G401 (cell line): ENCODE measurements around the gene XPO6. TPM values are rescaled to one million over a fixed set of nuclear protein-coding genes. Genes with fewer than 3 reads are reported as not detected.
"Not testable (repeated sequence)": the region's sequence is repeated elsewhere in the genome, so short reads cannot be mapped to it uniquely, and the experiment has no call there.

Experiments
- DNase-seq: peaks from one replicate; pipeline ENCODE4 v3.0.0-alpha.2; 2015; ENCODE audit warnings: low spot score
- in situ Hi-C: cut with HindIII; loops from 2 replicates; pipeline ENCODE4 v1.10.0; 2016; ENCODE audit warnings: low sequenced_read_pairs, mixed read lengths
- total RNA-seq: library from RNA; depleted of rRNA; stranded (reverse); fragments of >200 nt; shearing (Covaris generic); gene quantifications from 2 replicates; pipeline ENCODE4 v1.2.3, GENCODE V29; 2014

The XPO6 gene
- total RNA-seq, 1 experiment from 2014 or later, result 98.0 TPM

GRCh38 chr16:28126684-28127620 lies 84.8 kb downstream of the XPO6 start:
- no peak for DNase-seq
- in situ Hi-C loops, result no loop called here

GRCh38 chr16:28125592-28125991 lies 86.2 kb downstream of the XPO6 start:
- in situ Hi-C loops, result no loop called here
- no peak for DNase-seq

- DNase-seq, result no peak
- in situ Hi-C loops, result no loop called here
These were observed 90.2 kb downstream of the XPO6 start for GRCh38 chr16:28121527-28121926.

GRCh38 chr16:28120754-28121153 lies 91.0 kb downstream of the XPO6 start:
- in situ Hi-C loops, result no loop called here
- no peak for DNase-seq

GRCh38 chr16:28118637-28119036 lies 93.1 kb downstream of the XPO6 start:
- no peak for DNase-seq
- in situ Hi-C loops, result no loop called here

- no peak for DNase-seq
These were observed 94.6 kb downstream of the XPO6 start for GRCh38 chr16:28117168-28117565.

GRCh38 chr16:28115866-28116265 lies 95.9 kb downstream of the XPO6 start:
- in situ Hi-C loops, DNase-seq: not testable (repeated sequence)

More at GRCh38 chr16:28117168-28117565, 94.6 kb downstream of the XPO6 start:
- in situ Hi-C loops, result no loop called here

GRCh38 chr16:28112908-28113307 lies 98.9 kb downstream of the XPO6 start:
- DNase-seq, result no peak
- in situ Hi-C loops, result no loop called here

GRCh38 chr16:28110977-28111376 lies 100.8 kb downstream of the XPO6 start:
- in situ Hi-C loops, result no loop called here

GRCh38 chr16:28110479-28110878 lies 101.3 kb downstream of the XPO6 start:
- DNase-seq, result no peak
- in situ Hi-C loops, result no loop called here

More at GRCh38 chr16:28110977-28111376, 100.8 kb downstream of the XPO6 start:
- DNase-seq, result no peak

GRCh38 chr16:28110074-28110473 lies 101.7 kb downstream of the XPO6 start:
- DNase-seq, result no peak
- in situ Hi-C loops, result no loop called here

- in situ Hi-C loops, result no loop called here
- no peak for DNase-seq
These were observed 103.0 kb downstream of the XPO6 start for GRCh38 chr16:28108590-28109247.

- in situ Hi-C loops, result no loop called here
- no peak for DNase-seq
These were observed 104.5 kb downstream of the XPO6 start for GRCh38 chr16:28107232-28107631.

GRCh38 chr16:28106467-28107215 lies 105.1 kb downstream of the XPO6 start:
- no peak for DNase-seq

GRCh38 chr16:28105954-28106353 lies 105.8 kb downstream of the XPO6 start:
- no peak for DNase-seq
- in situ Hi-C loops, result no loop called here

More at GRCh38 chr16:28106467-28107215, 105.1 kb downstream of the XPO6 start:
- in situ Hi-C loops, result no loop called here

- no peak for DNase-seq
- in situ Hi-C loops, result no loop called here
These were observed 106.5 kb downstream of the XPO6 start for GRCh38 chr16:28105297-28105696.

- in situ Hi-C loops, result no loop called here
These were observed 107.4 kb downstream of the XPO6 start for GRCh38 chr16:28104404-28104803.

GRCh38 chr16:28103516-28104170 lies 108.1 kb downstream of the XPO6 start:
- no peak for DNase-seq
- in situ Hi-C loops, result no loop called here

More at GRCh38 chr16:28104404-28104803, 107.4 kb downstream of the XPO6 start:
- DNase-seq, result no peak

- in situ Hi-C loops, result no loop called here
- DNase-seq, result no peak
These were observed 110.3 kb downstream of the XPO6 start for GRCh38 chr16:28101533-28101890.
